H1 (cell line): ENCODE measurements around the gene AGFG2. TPM values are rescaled to one million over a fixed set of nuclear protein-coding genes. Genes with fewer than 3 reads are reported as not detected.

Source experiments
- ATF3 ChIP-seq: IDR thresholded peaks from 2 replicates; pipeline ENCODE4 v1.6.1; 2011; ENCODE audit warnings: low read depth, mild to moderate bottlenecking, low read length; ENCODE audit not compliant: insufficient read depth
- BRCA1 ChIP-seq: IDR thresholded peaks from 2 replicates; pipeline ENCODE4 v1.6.1; 2012; ENCODE audit warnings: low read depth, low read length, improper control_type of control experiment
- CBX5 ChIP-seq: fragments of 300-800, 300-1000 bp; sonication (generic); IDR thresholded peaks from 2 replicates; pipeline ENCODE4 v1.7.1; 2016; ENCODE audit warnings: antibody characterized with exemption, low read length, low read depth
- KDM1A ChIP-seq: fragments of 200-600, 300-600 bp; sonication (generic); IDR thresholded peaks from 2 replicates; pipeline ENCODE4 v1.7.1; 2016; ENCODE audit warnings: mild to moderate bottlenecking, low read length, borderline replicate concordance
- KDM5A ChIP-seq: fragments of 200-600 bp; IDR thresholded peaks from 2 replicates; pipeline ENCODE4 v1.7.1; 2012; ENCODE audit warnings: mild to moderate bottlenecking, low read length, inconsistent platforms, mixed read lengths
- NANOG ChIP-seq: IDR thresholded peaks from 2 replicates; pipeline ENCODE4 v1.6.1; 2011; ENCODE audit warnings: low read length, low read depth, mild to moderate bottlenecking, inconsistent platforms; ENCODE audit not compliant: insufficient read depth, poor library complexity, severe bottlenecking
- NRF1 ChIP-seq: IDR thresholded peaks from 2 replicates; pipeline ENCODE4 v1.6.1; 2011; ENCODE audit warnings: mild to moderate bottlenecking, low read depth, low read length, improper control_type of control experiment
- RNF2 ChIP-seq: fragments of 200-900, 300-1000 bp; sonication (generic); IDR thresholded peaks from 2 replicates; pipeline ENCODE4 v1.7.1; 2016; ENCODE audit warnings: borderline replicate concordance, low read depth, mild to moderate bottlenecking, antibody characterized with exemption, low read length; ENCODE audit not compliant: poor library complexity, severe bottlenecking; ENCODE audit errors: missing control alignments
- RXRA ChIP-seq: IDR thresholded peaks from 2 replicates; pipeline ENCODE4 v1.6.1; 2011; ENCODE audit warnings: low read depth, mild to moderate bottlenecking, low read length, moderate library complexity; ENCODE audit not compliant: insufficient read depth
- SIRT6 ChIP-seq: IDR thresholded peaks from one replicate; pipeline ENCODE4 v1.7.1; 2012; ENCODE audit warnings: low read length, inconsistent platforms
- polyA plus RNA-seq, 7 experiments: library from polyadenylated mRNA; depleted of rRNA in 3 of 7; stranded (reverse) in 5 of 7; unstranded in 2 of 7; fragments of >200 nt in 5 of 7; fragments of 200-250 nt in 2 of 7; gene quantifications; 1 replicate in 5 of 7; 2 replicates in 1 of 7; 4 replicates in 1 of 7; pipeline versions ENCODE4 v1.2.1 to v1.2.3, GENCODE V29; 2011 to 2013; ENCODE audit warnings: missing spikeins in 2 of 7, mixed read lengths in 2 of 7
- total RNA-seq: library from RNA; stranded (reverse); fragmentation: NEBNext Ultra II Directional; extraction: Animal tissue kit (Norgen Biotek cat#: 25700); gene quantifications from 2 replicates; pipeline ENCODE4 v1.2.1, GENCODE V29; 2021
- TF ChIP-seq, protein P1 (sequence below): fragments of 300-600 bp; sonication (generic); IDR thresholded peaks from 2 replicates; pipeline ENCODE4 v1.7.1; 2012; ENCODE audit warnings: low read length, moderate library complexity, mild to moderate bottlenecking, inconsistent platforms; ENCODE audit not compliant: insufficient replicate concordance

Gene AGFG2
- total and polyA plus RNA-seq, 2 of the 8 experiments (the other 6 are each of a cell fraction or from before 2014, with no cell fraction given) = 7.6 to 11.2 TPM

GRCh38 chr7:100521076-100521475 is 17.9 kb upstream of the AGFG2 start (continued):
- TF ChIP-seq, protein P1, sequence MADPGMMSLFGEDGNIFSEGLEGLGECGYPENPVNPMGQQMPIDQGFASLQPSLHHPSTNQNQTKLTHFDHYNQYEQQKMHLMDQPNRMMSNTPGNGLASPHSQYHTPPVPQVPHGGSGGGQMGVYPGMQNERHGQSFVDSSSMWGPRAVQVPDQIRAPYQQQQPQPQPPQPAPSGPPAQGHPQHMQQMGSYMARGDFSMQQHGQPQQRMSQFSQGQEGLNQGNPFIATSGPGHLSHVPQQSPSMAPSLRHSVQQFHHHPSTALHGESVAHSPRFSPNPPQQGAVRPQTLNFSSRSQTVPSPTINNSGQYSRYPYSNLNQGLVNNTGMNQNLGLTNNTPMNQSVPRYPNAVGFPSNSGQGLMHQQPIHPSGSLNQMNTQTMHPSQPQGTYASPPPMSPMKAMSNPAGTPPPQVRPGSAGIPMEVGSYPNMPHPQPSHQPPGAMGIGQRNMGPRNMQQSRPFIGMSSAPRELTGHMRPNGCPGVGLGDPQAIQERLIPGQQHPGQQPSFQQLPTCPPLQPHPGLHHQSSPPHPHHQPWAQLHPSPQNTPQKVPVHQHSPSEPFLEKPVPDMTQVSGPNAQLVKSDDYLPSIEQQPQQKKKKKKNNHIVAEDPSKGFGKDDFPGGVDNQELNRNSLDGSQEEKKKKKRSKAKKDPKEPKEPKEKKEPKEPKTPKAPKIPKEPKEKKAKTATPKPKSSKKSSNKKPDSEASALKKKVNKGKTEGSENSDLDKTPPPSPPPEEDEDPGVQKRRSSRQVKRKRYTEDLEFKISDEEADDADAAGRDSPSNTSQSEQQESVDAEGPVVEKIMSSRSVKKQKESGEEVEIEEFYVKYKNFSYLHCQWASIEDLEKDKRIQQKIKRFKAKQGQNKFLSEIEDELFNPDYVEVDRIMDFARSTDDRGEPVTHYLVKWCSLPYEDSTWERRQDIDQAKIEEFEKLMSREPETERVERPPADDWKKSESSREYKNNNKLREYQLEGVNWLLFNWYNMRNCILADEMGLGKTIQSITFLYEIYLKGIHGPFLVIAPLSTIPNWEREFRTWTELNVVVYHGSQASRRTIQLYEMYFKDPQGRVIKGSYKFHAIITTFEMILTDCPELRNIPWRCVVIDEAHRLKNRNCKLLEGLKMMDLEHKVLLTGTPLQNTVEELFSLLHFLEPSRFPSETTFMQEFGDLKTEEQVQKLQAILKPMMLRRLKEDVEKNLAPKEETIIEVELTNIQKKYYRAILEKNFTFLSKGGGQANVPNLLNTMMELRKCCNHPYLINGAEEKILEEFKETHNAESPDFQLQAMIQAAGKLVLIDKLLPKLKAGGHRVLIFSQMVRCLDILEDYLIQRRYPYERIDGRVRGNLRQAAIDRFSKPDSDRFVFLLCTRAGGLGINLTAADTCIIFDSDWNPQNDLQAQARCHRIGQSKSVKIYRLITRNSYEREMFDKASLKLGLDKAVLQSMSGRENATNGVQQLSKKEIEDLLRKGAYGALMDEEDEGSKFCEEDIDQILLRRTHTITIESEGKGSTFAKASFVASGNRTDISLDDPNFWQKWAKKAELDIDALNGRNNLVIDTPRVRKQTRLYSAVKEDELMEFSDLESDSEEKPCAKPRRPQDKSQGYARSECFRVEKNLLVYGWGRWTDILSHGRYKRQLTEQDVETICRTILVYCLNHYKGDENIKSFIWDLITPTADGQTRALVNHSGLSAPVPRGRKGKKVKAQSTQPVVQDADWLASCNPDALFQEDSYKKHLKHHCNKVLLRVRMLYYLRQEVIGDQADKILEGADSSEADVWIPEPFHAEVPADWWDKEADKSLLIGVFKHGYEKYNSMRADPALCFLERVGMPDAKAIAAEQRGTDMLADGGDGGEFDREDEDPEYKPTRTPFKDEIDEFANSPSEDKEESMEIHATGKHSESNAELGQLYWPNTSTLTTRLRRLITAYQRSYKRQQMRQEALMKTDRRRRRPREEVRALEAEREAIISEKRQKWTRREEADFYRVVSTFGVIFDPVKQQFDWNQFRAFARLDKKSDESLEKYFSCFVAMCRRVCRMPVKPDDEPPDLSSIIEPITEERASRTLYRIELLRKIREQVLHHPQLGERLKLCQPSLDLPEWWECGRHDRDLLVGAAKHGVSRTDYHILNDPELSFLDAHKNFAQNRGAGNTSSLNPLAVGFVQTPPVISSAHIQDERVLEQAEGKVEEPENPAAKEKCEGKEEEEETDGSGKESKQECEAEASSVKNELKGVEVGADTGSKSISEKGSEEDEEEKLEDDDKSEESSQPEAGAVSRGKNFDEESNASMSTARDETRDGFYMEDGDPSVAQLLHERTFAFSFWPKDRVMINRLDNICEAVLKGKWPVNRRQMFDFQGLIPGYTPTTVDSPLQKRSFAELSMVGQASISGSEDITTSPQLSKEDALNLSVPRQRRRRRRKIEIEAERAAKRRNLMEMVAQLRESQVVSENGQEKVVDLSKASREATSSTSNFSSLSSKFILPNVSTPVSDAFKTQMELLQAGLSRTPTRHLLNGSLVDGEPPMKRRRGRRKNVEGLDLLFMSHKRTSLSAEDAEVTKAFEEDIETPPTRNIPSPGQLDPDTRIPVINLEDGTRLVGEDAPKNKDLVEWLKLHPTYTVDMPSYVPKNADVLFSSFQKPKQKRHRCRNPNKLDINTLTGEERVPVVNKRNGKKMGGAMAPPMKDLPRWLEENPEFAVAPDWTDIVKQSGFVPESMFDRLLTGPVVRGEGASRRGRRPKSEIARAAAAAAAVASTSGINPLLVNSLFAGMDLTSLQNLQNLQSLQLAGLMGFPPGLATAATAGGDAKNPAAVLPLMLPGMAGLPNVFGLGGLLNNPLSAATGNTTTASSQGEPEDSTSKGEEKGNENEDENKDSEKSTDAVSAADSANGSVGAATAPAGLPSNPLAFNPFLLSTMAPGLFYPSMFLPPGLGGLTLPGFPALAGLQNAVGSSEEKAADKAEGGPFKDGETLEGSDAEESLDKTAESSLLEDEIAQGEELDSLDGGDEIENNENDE = no peak
- TF ChIP-seq SIRT6 (no peak), RNF2 (no peak), KDM5A (no peak), NRF1 (no peak), ATF3 (no peak), NANOG (no peak), BRCA1 (no peak), CBX5 (no peak), RXRA (no peak), KDM1A (no peak)
